Activated naive CD4-positive, alpha-beta T cell treated with anti-CD3 and anti-CD28 coated beads, Interleukin-2, amount 50 U/mL, for 72 hours (primary cell): ENCODE results near the gene EVC2. TPM values are rescaled to one million over a fixed set of nuclear protein-coding genes. Genes with fewer than 3 reads are reported as not detected.

Experiments used
- total RNA-seq, 2 donors: library from RNA; stranded (reverse); gene quantifications; one replicate each; pipeline ENCODE4 v1.2.3, GENCODE V29; 2022

Gene EVC2
- total RNA-seq, 2 donors from 2014 or later, result 0.16 to 0.66 TPM

Other genes starting within 250 kb of the EVC2 start
- gene EVC, start 2.6 kb upstream of the EVC2 start, total RNA-seq, result 1 to 10 TPM in 1 of 2 donors, under 1 TPM in 1; 0.14 to 1.4 TPM
- not detected for gene CRMP1, start 184.5 kb upstream of the EVC2 start, total RNA-seq